GM08714 (cell line): ENCODE results near the gene ZDHHC11.

Experiments used
- H3K4me3 ChIP-seq: fragments of 200-500 bp; sonication (Bioruptor generic); 2 replicates; pipeline ENCODE4 v1.5.1; 2014; ENCODE audit warnings: mild to moderate bottlenecking, low read length, inconsistent platforms
- ZNF274 ChIP-seq: IDR thresholded peaks from 2 replicates; pipeline ENCODE4 v1.6.1; 2012; ENCODE audit warnings: mild to moderate bottlenecking, low read depth, low read length

Gene ZDHHC11, protein sequence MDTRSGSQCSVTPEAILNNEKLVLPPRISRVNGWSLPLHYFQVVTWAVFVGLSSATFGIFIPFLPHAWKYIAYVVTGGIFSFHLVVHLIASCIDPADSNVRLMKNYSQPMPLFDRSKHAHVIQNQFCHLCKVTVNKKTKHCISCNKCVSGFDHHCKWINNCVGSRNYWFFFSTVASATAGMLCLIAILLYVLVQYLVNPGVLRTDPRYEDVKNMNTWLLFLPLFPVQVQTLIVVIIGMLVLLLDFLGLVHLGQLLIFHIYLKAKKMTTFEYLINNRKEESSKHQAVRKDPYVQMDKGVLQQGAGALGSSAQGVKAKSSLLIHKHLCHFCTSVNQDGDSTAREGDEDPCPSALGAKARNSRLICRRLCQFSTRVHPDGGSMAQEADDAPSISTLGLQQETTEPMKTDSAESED

GRCh38 chr5:850511-851006 is at the start of gene ZDHHC11:
Gene ZDHHC11 (minus strand): TSS chr5:850986. CDS start chr5:850602, 384 bp downstream.
- no peak for TF ChIP-seq ZNF274
- H3K4me3 ChIP-seq, result no peak within 1 kb of the TSS

DNA sequence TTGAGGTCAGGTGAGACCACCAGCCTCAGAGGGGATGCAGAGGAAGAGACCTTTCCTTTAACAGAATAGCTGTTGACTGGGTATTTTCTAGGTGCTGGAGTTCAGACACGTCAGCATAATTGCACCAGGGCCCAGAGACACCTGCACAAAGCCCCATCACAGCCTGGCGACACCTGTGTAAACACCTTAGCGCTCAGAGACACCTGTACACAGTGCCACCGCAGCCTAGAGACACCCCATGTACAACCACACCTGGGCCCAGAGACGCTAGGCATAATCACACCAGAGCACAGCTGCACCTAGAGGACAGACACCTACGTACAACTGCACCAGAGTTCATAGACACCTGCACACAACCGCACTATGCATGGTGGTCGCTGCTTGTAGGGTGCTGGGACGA is 42.9 kb upstream of the ZDHHC11 start:
- no peak for TF ChIP-seq ZNF274
- peak overlapping the region; percentile 90 for H3K4me3 ChIP-seq

GRCh38 chr5:893137-893506 is 42.3 kb upstream of the ZDHHC11 start:
- TF ChIP-seq ZNF274, result no peak
- H3K4me3 ChIP-seq, result peak overlapping the region; percentile 90

DNA sequence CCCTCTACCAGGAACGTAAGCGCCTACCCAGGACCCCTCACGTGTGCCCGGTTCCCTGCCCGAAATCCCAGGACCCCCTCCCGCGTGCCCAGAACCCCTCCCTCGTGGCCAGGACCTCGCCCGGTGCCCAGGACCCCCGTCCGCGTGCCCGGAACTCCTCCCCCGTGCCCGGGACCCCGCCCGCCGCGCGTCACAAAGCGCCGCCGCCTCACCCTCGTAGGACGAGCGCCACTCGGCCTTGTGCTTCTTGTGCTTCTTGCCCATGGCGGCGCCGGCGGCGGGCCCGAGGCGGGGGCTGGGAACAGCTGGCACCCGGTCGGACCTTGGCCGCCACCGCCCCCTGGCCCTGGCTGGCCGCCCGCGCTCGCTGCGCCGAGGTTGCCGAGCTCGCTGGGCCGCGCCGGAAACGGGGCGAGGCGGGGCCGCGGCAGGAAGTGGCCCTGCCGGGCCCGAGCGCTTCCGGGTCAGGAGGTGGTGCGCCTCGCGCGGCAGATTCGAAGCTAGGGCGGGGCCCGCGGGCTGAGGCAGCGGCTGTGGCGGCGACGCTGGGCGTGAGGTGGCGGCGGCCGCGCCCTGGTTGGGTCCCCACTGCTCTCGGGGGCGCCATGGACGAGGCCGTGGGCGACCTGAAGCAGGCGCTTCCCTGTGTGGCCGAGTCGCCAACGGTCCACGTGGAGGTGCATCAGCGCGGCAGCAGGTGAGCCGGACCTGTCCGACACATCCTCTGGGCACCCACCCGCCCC is 41.8 kb upstream of the ZDHHC11 start, which contains the start of the genes BRD9 and TRIP13:
Gene BRD9, minus strand, starts transcription at position 408 of the 743 bp plus-strand sequence. Its CDS starts 144 bp downstream, at position 264.
Gene TRIP13, plus strand, starts transcription at position 491 of the 743 bp plus-strand sequence. Its CDS starts 115 bp downstream, at position 606.
- no peak for TF ChIP-seq ZNF274
- H3K4me3 ChIP-seq, result peak within 1 kb of the TSS; percentile 90

GRCh38 chr5:891837-892393 is 41.1 kb upstream of the ZDHHC11 start:
- H3K4me3 ChIP-seq, result peak overlapping the region; percentile 90
- no peak for TF ChIP-seq ZNF274

GRCh38 chr5:891117-891836 is 40.5 kb upstream of the ZDHHC11 start:
- TF ChIP-seq ZNF274, result no peak
- H3K4me3 ChIP-seq, result peak overlapping the region; percentile 90

DNA sequence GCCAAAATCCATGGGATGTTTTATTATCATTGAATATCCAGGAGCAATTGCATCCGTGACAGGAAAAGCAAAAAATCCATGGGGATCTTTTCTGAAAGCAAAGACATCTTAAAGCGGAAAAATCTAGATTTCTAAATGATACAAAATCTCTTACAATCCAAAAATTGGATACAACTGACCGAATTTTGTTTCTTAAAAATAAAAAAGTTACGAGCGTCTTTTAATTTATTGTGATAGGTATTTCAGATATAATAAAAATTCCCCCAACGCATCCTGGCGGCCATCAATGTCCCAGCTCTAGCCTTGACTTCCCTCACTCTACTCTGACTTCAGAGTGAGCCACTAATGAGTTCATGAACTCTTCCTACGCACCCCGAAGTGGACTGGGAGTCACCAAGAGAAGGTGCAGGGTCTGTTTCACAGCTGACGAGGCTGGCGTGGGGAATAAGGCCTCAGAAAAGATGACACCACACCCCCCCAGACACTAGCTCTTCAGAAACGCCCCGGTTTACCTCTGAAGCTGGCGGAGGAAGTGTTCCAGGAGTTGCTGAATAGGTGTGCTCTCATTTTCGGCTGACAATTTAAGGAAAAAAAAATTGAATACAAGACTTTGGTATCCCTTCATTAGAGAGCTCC is 38.4 kb upstream of the ZDHHC11 start:
- no peak for TF ChIP-seq ZNF274

GRCh38 chr5:888638-889035 is 37.9 kb upstream of the ZDHHC11 start:
- TF ChIP-seq ZNF274, result no peak
- no peak overlapping the region for H3K4me3 ChIP-seq

More for the DNA sequence above, 38.4 kb upstream of the ZDHHC11 start:
- no peak overlapping the region for H3K4me3 ChIP-seq

DNA sequence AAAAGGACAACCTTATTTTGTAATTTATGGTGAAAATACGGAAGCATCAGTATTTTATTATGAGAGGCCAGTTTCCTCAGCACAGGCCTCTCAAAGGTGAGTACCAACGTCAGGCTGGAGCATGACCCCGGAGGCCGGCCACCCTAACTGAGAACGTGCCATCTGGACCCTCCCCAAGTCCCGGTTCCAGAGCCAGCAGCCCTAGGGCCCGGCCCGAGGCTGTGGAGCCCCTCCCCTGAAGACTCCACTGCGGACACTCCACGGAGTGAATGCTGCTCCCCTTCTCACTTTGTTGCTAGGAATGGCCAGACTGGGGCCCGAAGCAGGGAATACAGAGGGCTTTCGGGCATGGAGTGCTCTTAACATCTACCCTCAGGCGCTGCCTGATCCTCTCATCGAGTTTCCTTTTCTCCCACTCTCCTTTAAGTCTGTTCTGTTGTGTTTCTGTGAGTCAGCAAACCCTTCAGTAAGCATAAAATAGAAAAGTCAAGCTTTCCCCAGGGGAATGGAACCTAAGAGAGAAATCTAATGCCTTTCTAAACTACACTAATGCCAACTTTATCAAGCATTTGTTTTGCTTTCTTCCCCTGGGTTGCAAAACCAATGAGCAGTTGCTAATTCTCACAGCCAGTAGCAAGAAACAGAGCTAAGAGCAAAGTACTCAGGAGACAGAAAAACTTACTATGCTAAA is 37.3 kb upstream of the ZDHHC11 start:
- TF ChIP-seq ZNF274, result no peak
- no peak overlapping the region for H3K4me3 ChIP-seq

GRCh38 chr5:886716-887325 is 36.0 kb upstream of the ZDHHC11 start:
- TF ChIP-seq ZNF274, result no peak
- no peak overlapping the region for H3K4me3 ChIP-seq

GRCh38 chr5:886036-886435 is 35.2 kb upstream of the ZDHHC11 start:
- H3K4me3 ChIP-seq, result no peak overlapping the region
- TF ChIP-seq ZNF274, result no peak

DNA sequence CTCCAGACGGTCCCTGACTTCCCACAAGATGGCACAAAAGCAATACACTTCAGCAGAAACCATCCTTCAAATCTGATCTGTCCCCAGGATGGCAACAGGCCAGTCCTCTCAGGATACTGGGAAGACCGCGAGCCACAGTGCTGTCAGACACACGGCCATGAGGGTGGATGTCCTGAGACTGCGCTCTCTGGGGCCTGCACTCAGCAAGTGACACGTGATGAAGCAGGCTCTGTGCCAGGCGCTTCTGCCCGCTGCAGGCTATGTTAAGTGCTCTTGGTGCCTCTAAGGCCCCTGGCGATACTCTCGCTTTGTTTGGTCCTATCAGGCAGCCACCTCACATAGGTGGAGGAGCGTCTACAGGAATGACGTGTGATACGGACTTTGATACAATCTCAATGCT is 34.7 kb upstream of the ZDHHC11 start:
- H3K4me3 ChIP-seq, result no peak overlapping the region
- no peak for TF ChIP-seq ZNF274
